ENCODE measurements around the gene GALNTL6. TPM values are rescaled to one million over a fixed set of nuclear protein-coding genes. Genes with fewer than 3 reads are reported as not detected.

The GALNTL6 gene
- total RNA-seq, 1 donor from 2014 or later: 0.29 TPM

- no peak for DNase-seq (ENCODE audit: low spot score)
Measured at GRCh38 chr4:172207258-172207657, 394.1 kb downstream of the GALNTL6 start.

- no peak for DNase-seq (ENCODE audit: low spot score)
Measured at GRCh38 chr4:172207886-172208285, 394.7 kb downstream of the GALNTL6 start.

- DNase-seq (ENCODE audit: low spot score): no peak
Measured at GRCh38 chr4:172220679-172221078, 407.5 kb downstream of the GALNTL6 start.

GRCh38 chr4:172225457-172225856 is 412.3 kb downstream of the GALNTL6 start:
- DNase-seq (ENCODE audit: low spot score): no peak

GRCh38 chr4:172232966-172233365 is 419.8 kb downstream of the GALNTL6 start:
- no peak for DNase-seq (ENCODE audit: low spot score)

- DNase-seq (ENCODE audit: low spot score): no peak
Measured at GRCh38 chr4:172243551-172243950, 430.3 kb downstream of the GALNTL6 start.

- DNase-seq (ENCODE audit: low spot score): no peak
Measured at GRCh38 chr4:172245516-172245915, 432.3 kb downstream of the GALNTL6 start.

GRCh38 chr4:172253409-172253808 is 440.2 kb downstream of the GALNTL6 start:
- no peak for DNase-seq (ENCODE audit: low spot score)

- no peak for DNase-seq (ENCODE audit: low spot score)
Measured at GRCh38 chr4:172256820-172257219, 443.6 kb downstream of the GALNTL6 start.

- DNase-seq (ENCODE audit: low spot score): no peak
Measured at GRCh38 chr4:172270397-172270796, 457.2 kb downstream of the GALNTL6 start.

- DNase-seq (ENCODE audit: low spot score): no peak
Measured at GRCh38 chr4:172287117-172287516, 473.9 kb downstream of the GALNTL6 start.

GRCh38 chr4:172305698-172306097 is 492.5 kb downstream of the GALNTL6 start:
- DNase-seq (ENCODE audit: low spot score): no peak

- DNase-seq (ENCODE audit: low spot score): no peak
Measured at GRCh38 chr4:172308078-172308477, 494.9 kb downstream of the GALNTL6 start.

- DNase-seq (ENCODE audit: low spot score): no peak
Measured at GRCh38 chr4:172311682-172312081, 498.5 kb downstream of the GALNTL6 start.

- DNase-seq (ENCODE audit: low spot score): no peak
Measured at GRCh38 chr4:172323288-172323687, 510.1 kb downstream of the GALNTL6 start.

GRCh38 chr4:172344308-172344938 is 531.2 kb downstream of the GALNTL6 start:
- no peak for DNase-seq (ENCODE audit: low spot score)

- DNase-seq (ENCODE audit: low spot score): no peak
Measured at GRCh38 chr4:172348426-172348825, 535.2 kb downstream of the GALNTL6 start.

GRCh38 chr4:172352356-172352755 is 539.2 kb downstream of the GALNTL6 start:
- no peak for DNase-seq (ENCODE audit: low spot score)

GRCh38 chr4:172356016-172356415 is 542.8 kb downstream of the GALNTL6 start:
- no peak for DNase-seq (ENCODE audit: low spot score)

GRCh38 chr4:172357006-172357540 is 543.9 kb downstream of the GALNTL6 start:
- DNase-seq (ENCODE audit: low spot score): no peak

GRCh38 chr4:172362569-172362968 is 549.4 kb downstream of the GALNTL6 start:
- no peak for DNase-seq (ENCODE audit: low spot score)

GRCh38 chr4:172369471-172369959 is 556.3 kb downstream of the GALNTL6 start:
- no peak for DNase-seq (ENCODE audit: low spot score)

- no peak for DNase-seq (ENCODE audit: low spot score)
Measured at GRCh38 chr4:172377486-172378140, 564.4 kb downstream of the GALNTL6 start.
